ENCODE data around the gene MAP3K10. TPM values are rescaled to one million over a fixed set of nuclear protein-coding genes. Genes with fewer than 3 reads are reported as not detected.
"Not testable (repeated sequence)": the region's sequence is repeated elsewhere in the genome, so short reads cannot be mapped to it uniquely, and the experiment has no call there.

Gene MAP3K10
- total and polyA plus RNA-seq, 7 donors, result 10.7 to 35.1 (median 19.1) TPM

- intact Hi-C loops (cut with DNase I), result no loop called here
These were observed 27.0 kb downstream of the MAP3K10 start, which contains the start of gene TTC9B for GRCh38 chr19:40217934-40218890. TTC9B (minus strand) TSS chr19:40218384; CDS start chr19:40218381, 3 bp downstream.

DNA sequence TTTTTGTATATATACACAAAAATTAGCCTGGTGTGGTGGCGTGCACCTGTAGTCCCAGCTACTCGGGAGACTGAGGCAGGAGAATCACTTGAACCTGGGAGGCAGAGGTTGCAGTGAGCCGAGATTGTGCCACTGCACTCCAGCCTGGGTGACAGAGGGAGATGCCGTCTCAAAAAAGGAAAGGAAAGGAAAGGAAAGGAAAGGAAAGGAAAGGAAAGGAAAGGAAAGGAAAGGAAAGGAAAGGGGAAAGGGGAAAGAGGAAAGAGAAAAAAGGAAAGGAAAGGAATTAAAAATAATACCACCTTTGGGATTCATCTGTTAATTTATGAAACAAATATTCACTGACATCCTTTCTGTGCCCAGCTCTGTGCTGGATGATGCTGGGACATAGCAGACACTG lies 27.8 kb downstream of the MAP3K10 start:
- WGBS, 3 donors, result 79 to 84% (median 81%) methylated on average over 4 of the region's 4 CpGs
- H3K27ac ChIP-seq; H3K4me3 ChIP-seq; intact Hi-C loops (cut with DNase I); H3K4me1 ChIP-seq; ATAC-seq; DNase-seq; H3K36me3 ChIP-seq (ENCODE audit: insufficient read depth in 1 of 2, low read depth in 1 of 2); H3K9me3 ChIP-seq: not testable (repeated sequence)
- H3K27me3 ChIP-seq (ENCODE audit: insufficient read depth in 3 of 3, low read length in 2 of 3), result peaks cover 0 to 60% (median 12%) of the 10 kb centered on the region in 3 donors

More at GRCh38 chr19:40217934-40218890, 27.0 kb downstream of the MAP3K10 start, which contains the start of gene TTC9B:
- H3K27me3 ChIP-seq (ENCODE audit: insufficient read depth in 3 of 3, low read length in 2 of 3), result peaks cover 0 to 52% (median 12%) of the 10 kb centered on the region in 3 donors
- no peak for DNase-seq
- no peak within 1 kb of the TSS for H3K27ac ChIP-seq
- H3K4me3 ChIP-seq, result peak within 1 kb of the TSS; percentile 34
- no peak for ATAC-seq
- TF ChIP-seq CTCF (IDR thresholded peaks at IDR 0.05), result no peak
- H3K4me1 ChIP-seq, result peaks cover 9% of the 10 kb centered on the region
- H3K36me3 ChIP-seq (ENCODE audit: insufficient read depth in 1 of 2, low read depth in 1 of 2), result no peaks in the 10 kb centered on the region
- H3K9me3 ChIP-seq, result no peaks in the 10 kb centered on the region
- WGBS, 3 donors, result 2 to 3% (median 2%) methylated on average over 40 to 75 of the region's 75 CpGs

DNA sequence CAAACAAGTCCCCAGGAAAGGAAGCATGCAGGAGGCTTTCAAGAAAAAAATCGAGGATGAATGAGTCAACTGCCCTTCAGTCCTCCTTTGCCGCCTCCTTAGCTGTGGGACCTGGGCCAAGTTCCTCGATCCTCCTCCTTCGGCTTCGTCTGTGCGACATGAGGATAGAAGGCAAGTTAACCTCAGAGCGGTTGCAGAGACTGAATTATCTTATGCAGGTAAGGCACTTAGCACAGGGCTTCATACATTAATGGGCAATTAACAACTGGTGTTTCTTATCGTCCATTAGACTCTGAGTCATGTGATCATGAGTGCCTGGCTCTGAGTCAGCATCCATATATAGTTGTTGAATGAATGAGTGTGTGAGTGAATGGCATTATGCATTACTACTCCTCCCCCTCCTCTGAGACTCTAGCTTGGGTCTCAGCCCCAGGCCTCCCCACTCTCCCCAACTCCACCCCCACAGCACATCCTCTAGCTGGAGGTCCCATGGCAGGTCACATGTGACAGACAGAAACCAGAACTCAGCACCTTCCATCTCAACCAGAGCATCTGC lies 28.6 kb downstream of the MAP3K10 start:
- 33 to 34% (median 34%) methylated on average over 8 of the region's 8 CpGs for WGBS, 3 donors

GRCh38 chr19:40220674-40221073 lies 29.4 kb downstream of the MAP3K10 start:
- DNase-seq (no peak), ATAC-seq (no peak)
- intact Hi-C loops (cut with DNase I), result loop anchor here (2.0 to 5.0 kb wide), 2 partner anchors 78 to 80 kb away; no protein-coding TSS in a partner anchor
- Histone ChIP-seq H3K27ac (no peak overlapping the region), H3K4me3 (no peak overlapping the region), H3K27me3 (ENCODE audit: insufficient read depth in 3 of 3, low read length in 2 of 3) (peaks cover 0 to 77% (median 21%) of the 10 kb centered on the region in 3 donors), H3K4me1 (peaks cover 9% of the 10 kb centered on the region), H3K9me3 (no peaks in the 10 kb centered on the region), H3K36me3 (ENCODE audit: insufficient read depth in 1 of 2, low read depth in 1 of 2) (no peaks in the 10 kb centered on the region)
- WGBS, 3 donors, result 82 to 88% (median 83%) methylated on average over 9 of the region's 9 CpGs
- no peak for TF ChIP-seq CTCF (IDR thresholded peaks at IDR 0.05)

More for the DNA sequence above, 28.6 kb downstream of the MAP3K10 start:
- intact Hi-C loops (cut with DNase I), result loop anchor here (2.0 to 5.0 kb wide), 2 partner anchors 77 to 79 kb away; no protein-coding TSS in a partner anchor
- peaks cover 0 to 68% (median 15%) of the 10 kb centered on the region in 3 donors for H3K27me3 ChIP-seq (ENCODE audit: insufficient read depth in 3 of 3, low read length in 2 of 3)
- ATAC-seq (peak in 3 of 4 donors; percentile 41 to 52 (median 51)), DNase-seq (no peak)
- H3K9me3 ChIP-seq, result no peaks in the 10 kb centered on the region
- peak overlapping the region; percentile 28 for H3K4me3 ChIP-seq
- no peak overlapping the region for H3K27ac ChIP-seq
- H3K36me3 ChIP-seq (ENCODE audit: insufficient read depth in 1 of 2, low read depth in 1 of 2), result no peaks in the 10 kb centered on the region
- TF ChIP-seq CTCF (IDR thresholded peaks at IDR 0.05), result no peak
- H3K4me1 ChIP-seq, result peaks cover 9% of the 10 kb centered on the region

Measured in psoas muscle (tissue), 8 donors.